WTC11 (cell line): Measurements from ENCODE around the gene MRPS9. TPM values are rescaled to one million over a fixed set of nuclear protein-coding genes. Genes with fewer than 3 reads are reported as not detected.
A peak's percentile ranks its signal among the peaks of the same experiment; 100 is the strongest.

Source experiments
- ATAC-seq: fragments of 200-7000 bp; cut with Tn5 transposase; 2 replicates; pipeline ENCODE4 v1.10.0; 2021; ENCODE audit warnings: mild to moderate bottlenecking, moderate library complexity
- CTCF ChIA-PET: fragments of 300-600 bp; sonication (Branson Sonifier 250); formaldehyde crosslinking; loops from one replicate; lab custom pipeline; 2021; ENCODE audit warnings: antibody characterized with exemption; lab: Charles Lee
- POLR2A ChIA-PET: fragments of 350-600 bp; sonication (Branson Sonifier 250); formaldehyde crosslinking; loops from one replicate; lab custom pipeline; 2021; ENCODE audit warnings: antibody characterized with exemption; lab: Charles Lee
- DNase-seq: peaks from one replicate; pipeline ENCODE4 v3.0.0; 2021; ENCODE audit warnings: low spot score
- H3K27ac Mint-ChIP-seq: 2 replicates; pipeline ENCODE4 v1.8.0; 2021; ENCODE audit warnings: mixed read lengths
- H3K27me3 Mint-ChIP-seq: 2 replicates; pipeline ENCODE4 v1.8.0; 2021; ENCODE audit warnings: low read depth, mild to moderate bottlenecking, moderate library complexity, mixed read lengths
- H3K36me3 Mint-ChIP-seq: 2 replicates; pipeline ENCODE4 v1.8.0; 2021; ENCODE audit warnings: mixed read lengths
- H3K4me1 Mint-ChIP-seq: 2 replicates; pipeline ENCODE4 v1.8.0; 2022; ENCODE audit warnings: mixed read lengths
- H3K4me3 Mint-ChIP-seq: 2 replicates; pipeline ENCODE4 v1.8.0; 2021; ENCODE audit warnings: mild to moderate bottlenecking, moderate library complexity, mixed read lengths
- H3K9me3 Mint-ChIP-seq: 2 replicates; pipeline ENCODE4 v1.8.0; 2021; ENCODE audit warnings: mixed read lengths
- CREM ChIP-seq: sonication (generic); formaldehyde crosslinking; IDR thresholded peaks from 2 replicates; pipeline ENCODE4 v1.8.1; 2022; ENCODE audit warnings: mild to moderate bottlenecking, missing genetic modification reagents, moderate library complexity
- ESRRA ChIP-seq: sonication (generic); formaldehyde crosslinking; IDR thresholded peaks from 2 replicates; pipeline ENCODE4 v1.8.1; 2022; ENCODE audit warnings: mild to moderate bottlenecking, missing genetic modification reagents, borderline replicate concordance
- ETV6 ChIP-seq: sonication (generic); formaldehyde crosslinking; IDR thresholded peaks from 2 replicates; pipeline ENCODE4 v1.8.1; 2022; ENCODE audit warnings: mild to moderate bottlenecking, missing genetic modification reagents
- HMGA2 ChIP-seq: fragments of 250-450 bp; sonication (Bioruptor Pico); IDR thresholded peaks from 2 replicates; pipeline ENCODE4 v1.4.0; 2021; ENCODE audit warnings: mild to moderate bottlenecking, moderate library complexity
- JUN ChIP-seq: sonication (generic); formaldehyde crosslinking; IDR thresholded peaks from 2 replicates; pipeline ENCODE4 v1.8.0; 2023; ENCODE audit warnings: mild to moderate bottlenecking, missing genetic modification reagents
- MYBL2 ChIP-seq: sonication (generic); formaldehyde crosslinking; IDR thresholded peaks from 2 replicates; pipeline ENCODE4 v1.8.1; 2023; ENCODE audit warnings: mild to moderate bottlenecking, moderate library complexity, missing genetic modification reagents
- NFATC4 ChIP-seq: fragments of 250-450 bp; sonication (Bioruptor Pico); IDR thresholded peaks from 2 replicates; pipeline ENCODE4 v1.9.0; 2021; ENCODE audit warnings: mild to moderate bottlenecking
- NFE2L1 ChIP-seq: sonication (generic); formaldehyde crosslinking; IDR thresholded peaks from 2 replicates; pipeline ENCODE4 v1.8.1; 2023; ENCODE audit warnings: missing genetic modification reagents
- NR2C2 ChIP-seq: sonication (generic); formaldehyde crosslinking; IDR thresholded peaks from 2 replicates; pipeline ENCODE4 v1.8.0; 2022; ENCODE audit warnings: mild to moderate bottlenecking, missing genetic modification reagents
- OVOL2 ChIP-seq: fragments of 250-450 bp; sonication (Bioruptor Pico); IDR thresholded peaks from 2 replicates; pipeline ENCODE4 v1.9.0; 2021; ENCODE audit warnings: mild to moderate bottlenecking, borderline replicate concordance
- ZNF138 ChIP-seq: sonication (generic); formaldehyde crosslinking; conservative IDR thresholded peaks from 2 replicates; pipeline ENCODE4 v1.8.1; 2022; ENCODE audit warnings: mild to moderate bottlenecking, moderate library complexity, missing genetic modification reagents
- ZNF396 ChIP-seq: fragments of 250-450 bp; sonication (Bioruptor Pico); IDR thresholded peaks from 2 replicates; pipeline ENCODE4 v1.8.0; 2021; ENCODE audit warnings: mild to moderate bottlenecking, moderate library complexity, borderline replicate concordance
- ZNF671 ChIP-seq: fragments of 250-450 bp; sonication (Bioruptor Pico); IDR thresholded peaks from 2 replicates; pipeline ENCODE4 v1.8.0; 2021; ENCODE audit warnings: mild to moderate bottlenecking
- total RNA-seq: library from RNA; stranded (reverse); gene quantifications from 3 replicates; pipeline ENCODE4 v1.2.3, GENCODE V29; 2021
- TF ChIP-seq, protein P1 (sequence below): sonication (generic); formaldehyde crosslinking; IDR thresholded peaks from 2 replicates; pipeline ENCODE4 v1.8.1; 2022; ENCODE audit warnings: low read depth, missing genetic modification reagents, borderline replicate concordance
- TF ChIP-seq, protein P2 (sequence below): fragments of 250-450 bp; sonication (Bioruptor Pico); IDR thresholded peaks from 2 replicates; pipeline ENCODE4 v2.1.2; 2022; ENCODE audit warnings: mild to moderate bottlenecking, moderate library complexity
- TF ChIP-seq, protein P3 (sequence below): sonication (generic); formaldehyde crosslinking; IDR thresholded peaks from 2 replicates; pipeline ENCODE4 v1.8.0; 2023; ENCODE audit warnings: missing genetic modification reagents, mild to moderate bottlenecking, borderline replicate concordance
- TF ChIP-seq, protein P4 (sequence below): sonication (generic); formaldehyde crosslinking; IDR thresholded peaks from 2 replicates; pipeline ENCODE4 v1.8.1; 2023; ENCODE audit warnings: mild to moderate bottlenecking, missing genetic modification reagents

The MRPS9 gene
- total RNA-seq, 1 experiment from 2014 or later: 75.3 TPM

DNA sequence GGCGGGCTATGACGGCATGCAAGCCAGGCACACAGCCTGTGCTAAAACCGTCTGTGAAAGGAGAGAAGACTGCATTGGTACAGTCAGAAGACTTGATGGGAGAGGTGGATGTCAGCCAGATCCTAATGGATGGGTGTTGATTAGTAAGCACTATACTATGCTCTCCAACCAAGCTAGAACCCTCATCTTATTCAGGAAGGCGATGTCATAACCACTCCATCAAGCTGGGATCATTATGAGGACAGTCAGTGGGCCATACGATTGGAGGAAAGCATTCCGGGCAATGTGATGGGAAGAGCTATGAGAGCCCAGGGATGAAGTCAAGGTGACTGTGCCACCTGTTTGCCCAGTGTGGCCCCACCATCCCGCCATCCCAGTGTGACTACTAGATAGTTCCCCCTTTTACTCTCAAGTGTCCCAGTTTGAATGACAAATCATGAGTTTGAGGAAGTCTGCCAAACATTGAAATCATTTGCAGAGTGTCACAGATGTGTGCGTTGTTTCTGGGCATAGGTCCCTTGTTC lies 66.4 kb downstream of the MRPS9 start:
- H3K27me3 Mint-ChIP-seq: no peaks in the 10 kb centered on the region; the same call in 1 of the 2 replicates
- H3K36me3 Mint-ChIP-seq: peaks cover 22% of the 10 kb centered on the region
- H3K4me3 Mint-ChIP-seq: no peak overlapping the region
- ChIA-PET CTCF (interaction anchor here (1.2 to 3.1 kb wide), 5 partner anchors 11 to 140 kb away, joined by 4 to 25 read pairs (median 6); no protein-coding TSS in a partner anchor), POLR2A (interaction anchor here (0.6 to 0.8 kb wide), 2 partner anchors 25 to 66 kb away, joined by 3 to 4 read pairs; partner anchors contain the start of gene MRPS9)
- no peak for ATAC-seq
- TF ChIP-seq, protein P1, sequence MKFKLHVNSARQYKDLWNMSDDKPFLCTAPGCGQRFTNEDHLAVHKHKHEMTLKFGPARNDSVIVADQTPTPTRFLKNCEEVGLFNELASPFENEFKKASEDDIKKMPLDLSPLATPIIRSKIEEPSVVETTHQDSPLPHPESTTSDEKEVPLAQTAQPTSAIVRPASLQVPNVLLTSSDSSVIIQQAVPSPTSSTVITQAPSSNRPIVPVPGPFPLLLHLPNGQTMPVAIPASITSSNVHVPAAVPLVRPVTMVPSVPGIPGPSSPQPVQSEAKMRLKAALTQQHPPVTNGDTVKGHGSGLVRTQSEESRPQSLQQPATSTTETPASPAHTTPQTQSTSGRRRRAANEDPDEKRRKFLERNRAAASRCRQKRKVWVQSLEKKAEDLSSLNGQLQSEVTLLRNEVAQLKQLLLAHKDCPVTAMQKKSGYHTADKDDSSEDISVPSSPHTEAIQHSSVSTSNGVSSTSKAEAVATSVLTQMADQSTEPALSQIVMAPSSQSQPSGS (CRISPR knock-in tag): no peak
- TF ChIP-seq ESRRA (CRISPR knock-in tag): no peak
- no peak for TF ChIP-seq ZNF396 (CRISPR knock-in tag)
- no peak for TF ChIP-seq MYBL2 (CRISPR knock-in tag)
- no peak for TF ChIP-seq JUN
- peaks cover 38% of the 10 kb centered on the region for H3K4me1 Mint-ChIP-seq
- DNase-seq: no peak
- H3K9me3 Mint-ChIP-seq: peaks cover 3% of the 10 kb centered on the region; the same call in 1 of the 2 replicates
- H3K27ac Mint-ChIP-seq: 0 out of 2 replicates have a peak overlapping the region, but pooled peaks have one; percentile 21

DNA sequence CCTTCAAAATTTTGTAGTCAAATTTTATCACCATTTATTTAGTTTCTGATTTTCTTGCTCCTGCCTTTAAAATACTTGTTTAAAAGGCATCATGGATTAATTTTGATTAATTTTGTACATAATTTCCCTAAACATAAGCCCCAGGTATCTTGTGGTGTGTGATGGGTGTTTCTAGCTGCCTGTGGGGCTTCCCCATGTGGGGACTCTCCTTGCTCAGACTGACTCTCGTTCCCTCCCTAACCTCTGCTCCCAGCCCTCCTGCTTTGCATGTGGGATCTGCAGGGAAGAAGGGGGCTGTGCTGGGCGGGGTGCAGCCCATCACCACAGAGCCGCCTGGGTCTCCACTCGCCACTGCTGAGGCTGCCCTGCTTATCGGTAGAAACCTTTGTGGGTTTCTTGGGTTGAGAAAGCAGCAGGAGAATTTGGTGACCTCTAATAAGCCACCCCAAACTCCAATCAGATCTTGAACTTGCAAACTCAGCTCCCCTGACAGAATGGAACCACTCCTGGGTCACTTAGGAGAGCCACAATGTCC lies 72.5 kb downstream of the MRPS9 start:
- Mint-ChIP-seq H3K27ac (no peak overlapping the region), H3K4me1 (peaks cover 27% of the 10 kb centered on the region), H3K27me3 (no peaks in the 10 kb centered on the region; the same call in 1 of the 2 replicates), H3K9me3 (no peaks in the 10 kb centered on the region), H3K4me3 (no peak overlapping the region), H3K36me3 (no peaks in the 10 kb centered on the region)
- no peak for ATAC-seq
- POLR2A ChIA-PET: no interaction called here
- no peak for DNase-seq
- TF ChIP-seq ESRRA (CRISPR knock-in tag): no peak
- CTCF ChIA-PET: interaction anchor here (0.9 to 2.4 kb wide), 4 partner anchors 15 to 126 kb away, joined by 3 to 11 read pairs (median 4); no protein-coding TSS in a partner anchor

DNA sequence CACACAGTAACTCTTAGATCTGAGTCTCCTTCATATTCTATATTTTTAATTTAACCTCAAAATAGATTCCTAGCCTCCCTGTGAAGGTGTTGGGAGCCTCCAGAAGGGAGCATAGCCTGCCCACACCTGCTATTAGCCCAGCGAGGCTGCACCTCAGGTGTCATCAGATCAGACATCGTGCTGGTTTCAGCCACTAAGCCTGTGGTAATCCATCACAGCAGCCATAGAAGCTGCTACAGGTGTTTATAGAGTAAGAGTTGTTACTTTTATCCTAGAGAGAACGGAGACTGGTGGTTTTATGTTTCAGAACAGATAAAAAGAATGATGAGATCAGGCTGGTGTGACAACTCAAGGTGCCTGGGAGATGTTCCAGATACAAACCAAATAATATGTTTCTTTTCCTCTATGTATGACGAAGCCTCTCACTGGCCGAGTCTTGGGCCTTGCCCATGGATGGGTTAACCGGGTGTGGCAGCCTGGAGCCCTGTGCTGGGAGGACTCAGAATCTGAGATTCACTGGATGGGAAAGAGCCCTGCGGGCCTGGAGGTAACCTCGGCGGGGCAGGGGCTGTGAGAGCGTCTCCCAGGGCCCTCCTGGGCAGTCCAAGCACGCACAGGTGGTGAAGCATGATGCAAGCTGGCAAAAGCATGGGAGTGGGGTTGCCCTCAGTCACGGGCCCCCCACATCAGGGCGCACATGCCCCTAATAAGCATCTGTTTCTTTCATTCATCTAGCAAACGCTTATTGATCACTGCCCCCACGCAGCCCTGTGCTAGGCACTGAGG lies 73.7 kb downstream of the MRPS9 start:
- DNase-seq (no peak), ATAC-seq (no peak)
- Mint-ChIP-seq H3K27me3 (no peaks in the 10 kb centered on the region; the same call in 1 of the 2 replicates), H3K4me1 (peaks cover 22% of the 10 kb centered on the region), H3K9me3 (no peaks in the 10 kb centered on the region), H3K4me3 (no peak overlapping the region), H3K36me3 (no peaks in the 10 kb centered on the region), H3K27ac (no peak overlapping the region)
- ChIA-PET POLR2A (no interaction called here), CTCF (interaction anchor here (0.6 to 2.4 kb wide), 6 partner anchors 14 to 132 kb away, joined by 3 to 11 read pairs (median 6); no protein-coding TSS in a partner anchor)
- TF ChIP-seq ETV6 (CRISPR knock-in tag) (no peak), CREM (no peak), OVOL2 (CRISPR knock-in tag) (no peak), ZNF138 (CRISPR knock-in tag) (no peak), ZNF671 (CRISPR knock-in tag) (no peak), NFATC4 (no peak), NFE2L1 (CRISPR knock-in tag) (no peak), HMGA2 (CRISPR knock-in tag) (no peak), NR2C2 (CRISPR knock-in tag) (no peak)
- TF ChIP-seq, protein P2, sequence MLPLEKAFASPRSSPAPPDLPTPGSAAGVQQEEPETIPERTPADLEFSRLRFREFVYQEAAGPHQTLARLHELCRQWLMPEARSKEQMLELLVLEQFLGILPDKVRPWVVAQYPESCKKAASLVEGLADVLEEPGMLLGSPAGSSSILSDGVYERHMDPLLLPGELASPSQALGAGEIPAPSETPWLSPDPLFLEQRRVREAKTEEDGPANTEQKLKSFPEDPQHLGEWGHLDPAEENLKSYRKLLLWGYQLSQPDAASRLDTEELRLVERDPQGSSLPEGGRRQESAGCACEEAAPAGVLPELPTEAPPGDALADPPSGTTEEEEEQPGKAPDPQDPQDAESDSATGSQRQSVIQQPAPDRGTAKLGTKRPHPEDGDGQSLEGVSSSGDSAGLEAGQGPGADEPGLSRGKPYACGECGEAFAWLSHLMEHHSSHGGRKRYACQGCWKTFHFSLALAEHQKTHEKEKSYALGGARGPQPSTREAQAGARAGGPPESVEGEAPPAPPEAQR (CRISPR knock-in tag): no peak
- TF ChIP-seq, protein P3, sequence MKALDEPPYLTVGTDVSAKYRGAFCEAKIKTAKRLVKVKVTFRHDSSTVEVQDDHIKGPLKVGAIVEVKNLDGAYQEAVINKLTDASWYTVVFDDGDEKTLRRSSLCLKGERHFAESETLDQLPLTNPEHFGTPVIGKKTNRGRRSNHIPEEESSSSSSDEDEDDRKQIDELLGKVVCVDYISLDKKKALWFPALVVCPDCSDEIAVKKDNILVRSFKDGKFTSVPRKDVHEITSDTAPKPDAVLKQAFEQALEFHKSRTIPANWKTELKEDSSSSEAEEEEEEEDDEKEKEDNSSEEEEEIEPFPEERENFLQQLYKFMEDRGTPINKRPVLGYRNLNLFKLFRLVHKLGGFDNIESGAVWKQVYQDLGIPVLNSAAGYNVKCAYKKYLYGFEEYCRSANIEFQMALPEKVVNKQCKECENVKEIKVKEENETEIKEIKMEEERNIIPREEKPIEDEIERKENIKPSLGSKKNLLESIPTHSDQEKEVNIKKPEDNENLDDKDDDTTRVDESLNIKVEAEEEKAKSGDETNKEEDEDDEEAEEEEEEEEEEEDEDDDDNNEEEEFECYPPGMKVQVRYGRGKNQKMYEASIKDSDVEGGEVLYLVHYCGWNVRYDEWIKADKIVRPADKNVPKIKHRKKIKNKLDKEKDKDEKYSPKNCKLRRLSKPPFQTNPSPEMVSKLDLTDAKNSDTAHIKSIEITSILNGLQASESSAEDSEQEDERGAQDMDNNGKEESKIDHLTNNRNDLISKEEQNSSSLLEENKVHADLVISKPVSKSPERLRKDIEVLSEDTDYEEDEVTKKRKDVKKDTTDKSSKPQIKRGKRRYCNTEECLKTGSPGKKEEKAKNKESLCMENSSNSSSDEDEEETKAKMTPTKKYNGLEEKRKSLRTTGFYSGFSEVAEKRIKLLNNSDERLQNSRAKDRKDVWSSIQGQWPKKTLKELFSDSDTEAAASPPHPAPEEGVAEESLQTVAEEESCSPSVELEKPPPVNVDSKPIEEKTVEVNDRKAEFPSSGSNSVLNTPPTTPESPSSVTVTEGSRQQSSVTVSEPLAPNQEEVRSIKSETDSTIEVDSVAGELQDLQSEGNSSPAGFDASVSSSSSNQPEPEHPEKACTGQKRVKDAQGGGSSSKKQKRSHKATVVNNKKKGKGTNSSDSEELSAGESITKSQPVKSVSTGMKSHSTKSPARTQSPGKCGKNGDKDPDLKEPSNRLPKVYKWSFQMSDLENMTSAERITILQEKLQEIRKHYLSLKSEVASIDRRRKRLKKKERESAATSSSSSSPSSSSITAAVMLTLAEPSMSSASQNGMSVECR (CRISPR knock-in tag): no peak
- TF ChIP-seq, protein P4, sequence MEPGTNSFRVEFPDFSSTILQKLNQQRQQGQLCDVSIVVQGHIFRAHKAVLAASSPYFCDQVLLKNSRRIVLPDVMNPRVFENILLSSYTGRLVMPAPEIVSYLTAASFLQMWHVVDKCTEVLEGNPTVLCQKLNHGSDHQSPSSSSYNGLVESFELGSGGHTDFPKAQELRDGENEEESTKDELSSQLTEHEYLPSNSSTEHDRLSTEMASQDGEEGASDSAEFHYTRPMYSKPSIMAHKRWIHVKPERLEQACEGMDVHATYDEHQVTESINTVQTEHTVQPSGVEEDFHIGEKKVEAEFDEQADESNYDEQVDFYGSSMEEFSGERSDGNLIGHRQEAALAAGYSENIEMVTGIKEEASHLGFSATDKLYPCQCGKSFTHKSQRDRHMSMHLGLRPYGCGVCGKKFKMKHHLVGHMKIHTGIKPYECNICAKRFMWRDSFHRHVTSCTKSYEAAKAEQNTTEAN (CRISPR knock-in tag): no peak
